Fibroblast of skin of scalp (primary cell): Measurements from ENCODE around the gene FLCN.
"Not testable (repeated sequence)": the region's sequence is repeated elsewhere in the genome, so short reads cannot be mapped to it uniquely, and the experiment has no call there.

Source experiments
- DNase-seq: peaks from one replicate; pipeline ENCODE4 v3.0.0-alpha.2; 2013

Gene FLCN

GRCh38 chr17:17206913-17207335 lies 30.0 kb downstream of the FLCN start:
- DNase-seq: no peak

GRCh38 chr17:17206124-17206912 lies 30.6 kb downstream of the FLCN start, which contains the start of gene PLD6:
TSS of gene PLD6 (minus strand) at chr17:17206333. CDS start at chr17:17206286, 47 bp downstream.
- DNase-seq: peak; percentile 57

GRCh38 chr17:17205368-17206123 lies 31.4 kb downstream of the FLCN start:
- DNase-seq: peak; percentile 24

GRCh38 chr17:17204635-17205231 lies 32.2 kb downstream of the FLCN start:
- no peak for DNase-seq

GRCh38 chr17:17204041-17204591 lies 32.9 kb downstream of the FLCN start:
- no peak for DNase-seq

- DNase-seq: no peak
Measured at GRCh38 chr17:17203173-17203730, 33.7 kb downstream of the FLCN start.

- DNase-seq: no peak
Measured at GRCh38 chr17:17201907-17202306, 35.1 kb downstream of the FLCN start.

- no peak for DNase-seq
Measured at GRCh38 chr17:17201271-17201670, 35.7 kb downstream of the FLCN start.

GRCh38 chr17:17200831-17201230 lies 36.1 kb downstream of the FLCN start:
- DNase-seq: peak; percentile 12

GRCh38 chr17:17200311-17200710 lies 36.7 kb downstream of the FLCN start:
- no peak for DNase-seq

GRCh38 chr17:17198281-17198680 lies 38.7 kb downstream of the FLCN start:
- no peak for DNase-seq

- peak; percentile 15 for DNase-seq
Measured at GRCh38 chr17:17196776-17197175, 40.2 kb downstream of the FLCN start.

GRCh38 chr17:17195466-17195865 lies 41.5 kb downstream of the FLCN start:
- not testable (repeated sequence) for DNase-seq

GRCh38 chr17:17191961-17192381 lies 45.0 kb downstream of the FLCN start:
- no peak for DNase-seq

GRCh38 chr17:17191346-17191792 lies 45.6 kb downstream of the FLCN start:
- peak; percentile 79 for DNase-seq

GRCh38 chr17:17190188-17190587 lies 46.8 kb downstream of the FLCN start:
- DNase-seq: no peak

- DNase-seq: no peak
Measured at GRCh38 chr17:17189559-17189958, 47.4 kb downstream of the FLCN start.

GRCh38 chr17:17188586-17188985 lies 48.4 kb downstream of the FLCN start:
- no peak for DNase-seq

GRCh38 chr17:17186551-17187505 lies 50.1 kb downstream of the FLCN start:
- peak; percentile 44 for DNase-seq

GRCh38 chr17:17186051-17186450 lies 50.9 kb downstream of the FLCN start:
- DNase-seq: peak; percentile 12
